Measurements from ENCODE around the gene SDC3.

DNA sequence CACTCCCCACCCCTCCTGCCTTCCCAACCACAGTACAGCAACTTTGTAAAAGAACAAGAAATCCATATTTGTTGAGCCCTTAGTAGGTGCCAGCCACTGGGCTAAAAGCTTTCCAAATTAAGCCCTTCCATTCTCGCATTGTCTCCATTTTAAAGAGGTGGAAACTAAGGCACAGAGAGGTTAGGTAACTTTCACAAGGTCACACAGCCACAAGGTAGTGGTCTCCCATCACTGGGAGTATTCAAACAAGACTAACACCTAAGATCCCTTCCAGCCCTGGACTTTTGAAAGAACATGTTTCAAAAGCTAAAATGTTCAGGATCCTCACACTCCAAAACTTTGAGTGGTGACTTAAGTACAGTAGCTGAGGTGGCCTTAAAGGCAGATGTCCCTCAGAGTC, 3.2 kb downstream of the SDC3 start:
- TF ChIP-seq ZNF138 (CRISPR knock-in tag; conservative IDR thresholded peaks at IDR 0.05) (no peak), ATF3 (CRISPR knock-in tag; conservative IDR thresholded peaks at IDR 0.05) (no peak), ESRRA (CRISPR knock-in tag; IDR thresholded peaks at IDR 0.05; ENCODE audit: borderline replicate concordance) (no peak), TEAD4 (CRISPR knock-in tag; IDR thresholded peaks at IDR 0.05) (no peak), SMAD3 (CRISPR knock-in tag; IDR thresholded peaks at IDR 0.05; ENCODE audit: borderline replicate concordance) (no peak), MAX (CRISPR knock-in tag; IDR thresholded peaks at IDR 0.05) (no peak), ZBTB21 (CRISPR knock-in tag; IDR thresholded peaks at IDR 0.05; ENCODE audit: borderline replicate concordance) (no peak), NFE2L1 (CRISPR knock-in tag; IDR thresholded peaks at IDR 0.05) (no peak), NFYB (CRISPR knock-in tag; conservative IDR thresholded peaks at IDR 0.05; ENCODE audit: low read depth) (no peak), USF2 (CRISPR knock-in tag; IDR thresholded peaks at IDR 0.05) (no peak)
- TF ChIP-seq, protein P1, sequence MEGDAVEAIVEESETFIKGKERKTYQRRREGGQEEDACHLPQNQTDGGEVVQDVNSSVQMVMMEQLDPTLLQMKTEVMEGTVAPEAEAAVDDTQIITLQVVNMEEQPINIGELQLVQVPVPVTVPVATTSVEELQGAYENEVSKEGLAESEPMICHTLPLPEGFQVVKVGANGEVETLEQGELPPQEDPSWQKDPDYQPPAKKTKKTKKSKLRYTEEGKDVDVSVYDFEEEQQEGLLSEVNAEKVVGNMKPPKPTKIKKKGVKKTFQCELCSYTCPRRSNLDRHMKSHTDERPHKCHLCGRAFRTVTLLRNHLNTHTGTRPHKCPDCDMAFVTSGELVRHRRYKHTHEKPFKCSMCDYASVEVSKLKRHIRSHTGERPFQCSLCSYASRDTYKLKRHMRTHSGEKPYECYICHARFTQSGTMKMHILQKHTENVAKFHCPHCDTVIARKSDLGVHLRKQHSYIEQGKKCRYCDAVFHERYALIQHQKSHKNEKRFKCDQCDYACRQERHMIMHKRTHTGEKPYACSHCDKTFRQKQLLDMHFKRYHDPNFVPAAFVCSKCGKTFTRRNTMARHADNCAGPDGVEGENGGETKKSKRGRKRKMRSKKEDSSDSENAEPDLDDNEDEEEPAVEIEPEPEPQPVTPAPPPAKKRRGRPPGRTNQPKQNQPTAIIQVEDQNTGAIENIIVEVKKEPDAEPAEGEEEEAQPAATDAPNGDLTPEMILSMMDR (IDR thresholded peaks at IDR 0.05) = no peak
- TF ChIP-seq, protein P2, sequence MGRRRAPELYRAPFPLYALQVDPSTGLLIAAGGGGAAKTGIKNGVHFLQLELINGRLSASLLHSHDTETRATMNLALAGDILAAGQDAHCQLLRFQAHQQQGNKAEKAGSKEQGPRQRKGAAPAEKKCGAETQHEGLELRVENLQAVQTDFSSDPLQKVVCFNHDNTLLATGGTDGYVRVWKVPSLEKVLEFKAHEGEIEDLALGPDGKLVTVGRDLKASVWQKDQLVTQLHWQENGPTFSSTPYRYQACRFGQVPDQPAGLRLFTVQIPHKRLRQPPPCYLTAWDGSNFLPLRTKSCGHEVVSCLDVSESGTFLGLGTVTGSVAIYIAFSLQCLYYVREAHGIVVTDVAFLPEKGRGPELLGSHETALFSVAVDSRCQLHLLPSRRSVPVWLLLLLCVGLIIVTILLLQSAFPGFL (CRISPR knock-in tag; IDR thresholded peaks at IDR 0.05; ENCODE audit: borderline replicate concordance) = no peak
- TF ChIP-seq, protein P3, sequence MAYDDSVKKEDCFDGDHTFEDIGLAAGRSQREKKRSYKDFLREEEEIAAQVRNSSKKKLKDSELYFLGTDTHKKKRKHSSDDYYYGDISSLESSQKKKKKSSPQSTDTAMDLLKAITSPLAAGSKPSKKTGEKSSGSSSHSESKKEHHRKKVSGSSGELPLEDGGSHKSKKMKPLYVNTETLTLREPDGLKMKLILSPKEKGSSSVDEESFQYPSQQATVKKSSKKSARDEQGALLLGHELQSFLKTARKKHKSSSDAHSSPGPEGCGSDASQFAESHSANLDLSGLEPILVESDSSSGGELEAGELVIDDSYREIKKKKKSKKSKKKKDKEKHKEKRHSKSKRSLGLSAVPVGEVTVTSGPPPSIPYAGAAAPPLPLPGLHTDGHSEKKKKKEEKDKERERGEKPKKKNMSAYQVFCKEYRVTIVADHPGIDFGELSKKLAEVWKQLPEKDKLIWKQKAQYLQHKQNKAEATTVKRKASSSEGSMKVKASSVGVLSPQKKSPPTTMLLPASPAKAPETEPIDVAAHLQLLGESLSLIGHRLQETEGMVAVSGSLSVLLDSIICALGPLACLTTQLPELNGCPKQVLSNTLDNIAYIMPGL (CRISPR knock-in tag; IDR thresholded peaks at IDR 0.05) = no peak

Measured in WTC11 (cell line).